SK-N-SH (cell line): ENCODE data around the gene PFKP. TPM values are rescaled to one million over a fixed set of nuclear protein-coding genes. Genes with fewer than 3 reads are reported as not detected.

Experiments
- CTCF ChIA-PET: fragments of 300-600, 350-600 bp; formaldehyde crosslinking; extraction: SDS; loops from one replicate; lab custom pipeline; 2021; lab: Yijun Ruan, JAX
- POLR2A ChIA-PET: fragments of 350-600 bp; sonication (Branson Sonifier 250); formaldehyde crosslinking; extraction: SDS; loops from one replicate; lab custom pipeline; 2020; ENCODE audit warnings: antibody characterized with exemption, inconsistent platforms; lab: Yijun Ruan, JAX
- DNase-seq: peaks from one replicate; pipeline ENCODE4 v3.0.0; 2012
- H2AFZ ChIP-seq: fragments of 200-600 bp; sonication (generic); 2 replicates; pipeline ENCODE4 v1.8.1; 2016; ENCODE audit warnings: antibody characterized with exemption, mild to moderate bottlenecking, low read depth
- H3F3A ChIP-seq: fragments of 200-600 bp; sonication (generic); replicated peaks from 2 replicates; pipeline ENCODE3; 2016; ENCODE audit warnings: antibody characterized with exemption, mild to moderate bottlenecking; ENCODE audit not compliant: insufficient read depth
- H3K27ac ChIP-seq, 2 experiments: fragments of 200-500 bp in 1 of 2; fragments of 200-600 bp in 1 of 2; sonication (Bioruptor generic) in 1 of 2; sonication (generic), shearing (Covaris generic) in 1 of 2; 2 replicates each; pipeline versions ENCODE4 v1.5.1 to v1.6.1; 2014 to 2016; ENCODE audit warnings: low read depth in 2 of 2, inconsistent platforms in 1 of 2, low read length in 1 of 2, mild to moderate bottlenecking in 1 of 2, mixed read lengths in 1 of 2
- H3K27me3 ChIP-seq: fragments of 200-600 bp; sonication (generic), shearing (Covaris generic); 2 replicates; pipeline ENCODE4 v1.6.1; 2016; ENCODE audit warnings: mixed run types; ENCODE audit not compliant: insufficient read depth
- H3K36me3 ChIP-seq, 2 experiments: fragments of 200-500 bp in 1 of 2; fragments of 200-600 bp in 1 of 2; sonication (Bioruptor generic) in 1 of 2; sonication (generic) in 1 of 2; replicated peaks in 1 of 2; 2 replicates each; pipeline versions ENCODE3 to v1.5.1; 2014 to 2016; ENCODE audit warnings: low read length in 1 of 2, mild to moderate bottlenecking in 1 of 2; ENCODE audit not compliant: insufficient read depth in 2 of 2, control insufficient read depth in 1 of 2
- H3K4me1 ChIP-seq, 2 experiments: fragments of 200-500 bp in 1 of 2; fragments of 200-600 bp in 1 of 2; sonication (Bioruptor generic) in 1 of 2; sonication (generic), shearing (Covaris generic) in 1 of 2; 2 replicates each; pipeline versions ENCODE4 v1.5.1 to v1.6.1; 2014 to 2016; ENCODE audit warnings: low read depth in 1 of 2, low read length in 1 of 2, mixed run types in 1 of 2; ENCODE audit not compliant: insufficient read depth in 2 of 2, control insufficient read depth in 1 of 2
- H3K4me2 ChIP-seq: fragments of 200-600 bp; sonication (generic), shearing (Covaris generic); 2 replicates; pipeline ENCODE4 v1.6.1; 2017; ENCODE audit warnings: mixed run types
- H3K4me3 ChIP-seq, 2 experiments: fragments of 200-500 bp in 1 of 2; fragments of 200-600 bp in 1 of 2; sonication (Bioruptor generic) in 1 of 2; sonication (generic), shearing (Covaris generic) in 1 of 2; 2 replicates each; pipeline versions ENCODE4 v1.5.1 to v1.8.1; 2014 to 2016; ENCODE audit warnings: low read depth in 2 of 2, inconsistent platforms in 1 of 2, low read length in 1 of 2, mild to moderate bottlenecking in 1 of 2, mixed read lengths in 1 of 2, moderate library complexity in 1 of 2
- H3K79me2 ChIP-seq: fragments of 200-600 bp; sonication (generic); 2 replicates; pipeline ENCODE4 v1.8.1; 2017; ENCODE audit warnings: mild to moderate bottlenecking; ENCODE audit not compliant: insufficient read depth
- H3K9ac ChIP-seq: fragments of 200-600 bp; sonication (generic); 2 replicates; pipeline ENCODE4 v1.6.1; 2017; ENCODE audit warnings: mixed run types
- H3K9me2 ChIP-seq: fragments of 200-600 bp; sonication (generic); 2 replicates; pipeline ENCODE4 v1.6.1; 2017; ENCODE audit warnings: mixed run types
- H3K9me3 ChIP-seq: fragments of 200-600 bp; sonication (generic); 2 replicates; pipeline ENCODE4 v1.6.1; 2017; ENCODE audit warnings: mixed run types, mild to moderate bottlenecking, moderate library complexity
- H4K20me1 ChIP-seq: fragments of 200-600 bp; sonication (generic); 2 replicates; pipeline ENCODE4 v1.6.1; 2017; ENCODE audit warnings: mild to moderate bottlenecking, mixed run types; ENCODE audit not compliant: insufficient read depth
- CTCF ChIP-seq: fragments of 200-600 bp; sonication (generic); IDR thresholded peaks from 2 replicates; pipeline ENCODE4 v1.6.1; 2017; ENCODE audit warnings: antibody characterized with exemption, mild to moderate bottlenecking, moderate library complexity
- EP300 ChIP-seq, 2 experiments: IDR thresholded peaks; 2 replicates each; pipeline versions ENCODE4 v1.4.0 to v1.6.1; 2012; ENCODE audit warnings: borderline replicate concordance in 1 of 2, low read depth in 1 of 2, low read length in 1 of 2
- EZH2phosphoT487 ChIP-seq: fragments of 200-600 bp; sonication (generic); IDR thresholded peaks from 2 replicates; pipeline ENCODE4 v1.6.1; 2017; ENCODE audit warnings: low read depth, mixed run types, mild to moderate bottlenecking, antibody characterized with exemption, moderate library complexity, borderline replicate concordance
- FOSL2 ChIP-seq: IDR thresholded peaks from 2 replicates; pipeline ENCODE4 v1.4.0; 2012; ENCODE audit warnings: low read depth, mild to moderate bottlenecking, moderate library complexity, borderline replicate concordance
- FOXM1 ChIP-seq: IDR thresholded peaks from 2 replicates; pipeline ENCODE4 v1.4.0; 2012; ENCODE audit warnings: low read depth, mild to moderate bottlenecking
- GABPA ChIP-seq: IDR thresholded peaks from 2 replicates; pipeline ENCODE4 v1.4.0; 2012; ENCODE audit warnings: low read depth, mild to moderate bottlenecking
- GATA2 ChIP-seq: sonication (generic); formaldehyde crosslinking; IDR thresholded peaks from 2 replicates; pipeline ENCODE4 v1.5.0; 2020; ENCODE audit warnings: mild to moderate bottlenecking, missing genetic modification reagents
- IRF3 ChIP-seq: fragments of 150-350 bp; IDR thresholded peaks from 2 replicates; pipeline ENCODE4 v1.6.1; 2016; ENCODE audit warnings: mild to moderate bottlenecking, low read depth, low read length
- JUND ChIP-seq: IDR thresholded peaks from 2 replicates; pipeline ENCODE4 v1.4.0; 2012
- NRF1 ChIP-seq: IDR thresholded peaks from 2 replicates; pipeline ENCODE4 v1.6.1; 2012; ENCODE audit warnings: low read depth, mild to moderate bottlenecking, low read length
- PBX3 ChIP-seq: IDR thresholded peaks from 2 replicates; pipeline ENCODE4; 2012
- RAD21 ChIP-seq: IDR thresholded peaks from 2 replicates; pipeline ENCODE4 v1.6.1; 2012; ENCODE audit warnings: mild to moderate bottlenecking, low read length
- REST ChIP-seq: IDR thresholded peaks from 2 replicates; pipeline ENCODE4 v1.6.1; 2012; ENCODE audit warnings: mild to moderate bottlenecking, low read depth, low read length, moderate library complexity
- TAF1 ChIP-seq: IDR thresholded peaks from 2 replicates; pipeline ENCODE4 v1.6.1; 2012; ENCODE audit warnings: low read depth, mild to moderate bottlenecking, low read length, moderate library complexity, borderline replicate concordance
- USF1 ChIP-seq: IDR thresholded peaks from 2 replicates; pipeline ENCODE4 v1.4.0; 2012; ENCODE audit warnings: low read depth, borderline replicate concordance
- YY1 ChIP-seq: IDR thresholded peaks from 2 replicates; pipeline ENCODE4 v1.4.0; 2012; ENCODE audit warnings: low read depth, mild to moderate bottlenecking
- ZBTB33 ChIP-seq: IDR thresholded peaks from 2 replicates; pipeline ENCODE4 v1.4.0; 2012; ENCODE audit warnings: low read depth, borderline replicate concordance
- WGBS: methylation state at CpG from one replicate; pipeline ENCODE4 v1.1.6; 2017; ENCODE audit warnings: low lambda C conversion rate; 5-methylcytosine and 5-hydroxymethylcytosine counted together
- polyA plus RNA-seq, 3 experiments: library from polyadenylated mRNA; depleted of rRNA; stranded (reverse); fragments of >200 nt; gene quantifications; 2 replicates each; pipeline ENCODE4 v1.2.3, GENCODE V29; 2012

The PFKP gene
- polyA plus RNA-seq, 1 of the 3 experiments (the other 2 are of a cell fraction), result 175 TPM

- 33% methylated on average over 5 of the region's 5 CpGs for WGBS
- no peak overlapping the region for H3K27ac ChIP-seq
- no peak for TF ChIP-seq FOXM1
- TF ChIP-seq CTCF, result no peak
- no peak for TF ChIP-seq ZBTB33
- TF ChIP-seq RAD21, result no peak
- TF ChIP-seq FOSL2, result no peak
- no peak for TF ChIP-seq EP300 (IDR thresholded peaks at IDR 0.05; ENCODE audit: borderline replicate concordance in 1 of 2, low read depth in 1 of 2, low read length in 1 of 2)
- TF ChIP-seq YY1, result no peak
- TF ChIP-seq PBX3, result no peak
- no peak for TF ChIP-seq REST
- TF ChIP-seq TAF1, result no peak
- no peak for TF ChIP-seq GABPA
- TF ChIP-seq USF1, result no peak
- TF ChIP-seq JUND, result no peak
- no peak for TF ChIP-seq NRF1
- TF ChIP-seq GATA2 (CRISPR knock-in tag), result no peak
- no peak for TF ChIP-seq IRF3
- TF ChIP-seq EZH2phosphoT487, result no peak
- TF ChIP-seq, all 33 proteins: peak for 0
- Histone ChIP-seq H3K9me3 (no peaks in the 10 kb centered on the region), H3K4me3 (no peak overlapping the region), H3K4me2 (no peak overlapping the region), H3K27me3 (peaks cover 21% of the 10 kb centered on the region), H3K36me3 (no peaks in the 10 kb centered on the region), H2AFZ (no peak overlapping the region), H3F3A (no peaks in the 10 kb centered on the region), H3K4me1 (no peaks in the 10 kb centered on the region; a peak in 1 of 4 replicates), H3K9me2 (no peaks in the 10 kb centered on the region), H3K9ac (no peak overlapping the region), H3K79me2 (no peaks in the 10 kb centered on the region), H4K20me1 (no peaks in the 10 kb centered on the region)
- POLR2A ChIA-PET, result no interaction called here
- no peak for DNase-seq
- CTCF ChIA-PET, result interaction anchor here (1.2 to 1.7 kb wide), 2 partner anchors 13 to 102 kb away, joined by 6 to 9 read pairs; no protein-coding TSS in a partner anchor
Observed at GRCh38 chr10:3030765-3031164, 36.6 kb upstream of the PFKP start.
